ENCODE results near the gene CYP4F2. TPM values are rescaled to one million over a fixed set of nuclear protein-coding genes. Genes with fewer than 3 reads are reported as not detected.

Gene CYP4F2
- polyA plus RNA-seq, 1 of the 3 experiments (the other 2 are of a cell fraction): not detected

GRCh38 chr19:15928321-15928720, 30.4 kb upstream of the CYP4F2 start (continued):
- TF ChIP-seq RCOR1 (IDR thresholded peaks at IDR 0.05; ENCODE audit: low read length) (no peak), FOXJ3 (CRISPR knock-in tag; IDR thresholded peaks at IDR 0.05) (no peak)

DNA sequence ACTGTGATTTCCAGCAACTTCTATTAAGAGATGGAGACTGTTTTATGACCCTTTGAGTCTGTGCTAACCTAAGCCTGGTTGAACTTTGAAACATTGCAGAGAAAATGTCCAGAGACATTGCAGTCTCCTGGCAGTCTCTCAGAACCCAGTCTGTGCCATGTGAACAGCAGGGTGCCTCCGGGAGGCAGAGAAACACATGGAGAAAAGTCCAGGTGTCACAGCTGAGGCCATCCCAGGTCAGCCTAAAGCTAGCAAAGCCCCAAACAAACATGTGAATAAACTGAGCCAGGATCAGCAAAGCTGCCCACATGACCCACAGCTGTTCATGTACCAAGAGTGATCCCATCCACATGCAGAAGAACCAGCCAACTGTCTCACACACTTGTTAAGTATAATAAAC, 28.6 kb upstream of the CYP4F2 start:
- Histone ChIP-seq H3K27ac (ENCODE audit: low read depth in 2 of 2, low read length in 1 of 2) (no peak overlapping the region), H3K9me2 (no peaks in the 10 kb centered on the region), H2AFZ (ENCODE audit: low read depth) (no peak overlapping the region), H3K4me3 (ENCODE audit: low read depth in 2 of 2, low read length in 1 of 2) (no peak overlapping the region), H3K9me3 (no peaks in the 10 kb centered on the region), H3K4me2 (no peak overlapping the region), H3K4me1 (ENCODE audit: control insufficient read depth in 1 of 2, insufficient read depth in 2 of 2, low read depth in 1 of 2, low read length in 1 of 2) (no peaks in the 10 kb centered on the region), H3K9ac (no peak overlapping the region), H3K36me3 (replicated peaks in 1 of 2; ENCODE audit: control insufficient read depth in 1 of 2, insufficient read depth in 2 of 2, low read length in 1 of 2) (no peaks in the 10 kb centered on the region), H4K20me1 (ENCODE audit: insufficient read depth) (no peaks in the 10 kb centered on the region), H3K79me2 (ENCODE audit: insufficient read depth) (no peaks in the 10 kb centered on the region), H3F3A (replicated peaks; ENCODE audit: insufficient read depth) (no peaks in the 10 kb centered on the region), H3K27me3 (ENCODE audit: insufficient read depth) (no peaks in the 10 kb centered on the region)
- ChIA-PET CTCF (no interaction called here), POLR2A (no interaction called here)
- TF ChIP-seq, protein P1, sequence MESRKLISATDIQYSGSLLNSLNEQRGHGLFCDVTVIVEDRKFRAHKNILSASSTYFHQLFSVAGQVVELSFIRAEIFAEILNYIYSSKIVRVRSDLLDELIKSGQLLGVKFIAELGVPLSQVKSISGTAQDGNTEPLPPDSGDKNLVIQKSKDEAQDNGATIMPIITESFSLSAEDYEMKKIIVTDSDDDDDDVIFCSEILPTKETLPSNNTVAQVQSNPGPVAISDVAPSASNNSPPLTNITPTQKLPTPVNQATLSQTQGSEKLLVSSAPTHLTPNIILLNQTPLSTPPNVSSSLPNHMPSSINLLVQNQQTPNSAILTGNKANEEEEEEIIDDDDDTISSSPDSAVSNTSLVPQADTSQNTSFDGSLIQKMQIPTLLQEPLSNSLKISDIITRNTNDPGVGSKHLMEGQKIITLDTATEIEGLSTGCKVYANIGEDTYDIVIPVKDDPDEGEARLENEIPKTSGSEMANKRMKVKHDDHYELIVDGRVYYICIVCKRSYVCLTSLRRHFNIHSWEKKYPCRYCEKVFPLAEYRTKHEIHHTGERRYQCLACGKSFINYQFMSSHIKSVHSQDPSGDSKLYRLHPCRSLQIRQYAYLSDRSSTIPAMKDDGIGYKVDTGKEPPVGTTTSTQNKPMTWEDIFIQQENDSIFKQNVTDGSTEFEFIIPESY (IDR thresholded peaks at IDR 0.05; ENCODE audit: borderline replicate concordance, low read depth): no peak
- TF ChIP-seq RFX5 (IDR thresholded peaks at IDR 0.05; ENCODE audit: low read length): no peak
- TF ChIP-seq RXRA (IDR thresholded peaks at IDR 0.05; ENCODE audit: borderline replicate concordance, low read depth): no peak
- no peak for TF ChIP-seq GATA2 (CRISPR knock-in tag; IDR thresholded peaks at IDR 0.05)
- no peak for TF ChIP-seq USF1 (IDR thresholded peaks at IDR 0.05; ENCODE audit: borderline replicate concordance, low read depth)
- TF ChIP-seq JUND (IDR thresholded peaks at IDR 0.05): no peak
- no peak for TF ChIP-seq NFIC (IDR thresholded peaks at IDR 0.05; ENCODE audit: borderline replicate concordance)
- no peak for TF ChIP-seq TCF12 (IDR thresholded peaks at IDR 0.05)
- TF ChIP-seq REST (IDR thresholded peaks at IDR 0.05; ENCODE audit: low read depth, low read length): no peak
- no peak for TF ChIP-seq GABPA (IDR thresholded peaks at IDR 0.05; ENCODE audit: low read depth)
- WGBS (ENCODE audit: low lambda C conversion rate): 0% methylated on average over 1 of the region's 1 CpG
- DNase-seq: no peak

Data from SK-N-SH (cell line).